ENCODE results near the gene CCND3.

Gene CCND3

DNA sequence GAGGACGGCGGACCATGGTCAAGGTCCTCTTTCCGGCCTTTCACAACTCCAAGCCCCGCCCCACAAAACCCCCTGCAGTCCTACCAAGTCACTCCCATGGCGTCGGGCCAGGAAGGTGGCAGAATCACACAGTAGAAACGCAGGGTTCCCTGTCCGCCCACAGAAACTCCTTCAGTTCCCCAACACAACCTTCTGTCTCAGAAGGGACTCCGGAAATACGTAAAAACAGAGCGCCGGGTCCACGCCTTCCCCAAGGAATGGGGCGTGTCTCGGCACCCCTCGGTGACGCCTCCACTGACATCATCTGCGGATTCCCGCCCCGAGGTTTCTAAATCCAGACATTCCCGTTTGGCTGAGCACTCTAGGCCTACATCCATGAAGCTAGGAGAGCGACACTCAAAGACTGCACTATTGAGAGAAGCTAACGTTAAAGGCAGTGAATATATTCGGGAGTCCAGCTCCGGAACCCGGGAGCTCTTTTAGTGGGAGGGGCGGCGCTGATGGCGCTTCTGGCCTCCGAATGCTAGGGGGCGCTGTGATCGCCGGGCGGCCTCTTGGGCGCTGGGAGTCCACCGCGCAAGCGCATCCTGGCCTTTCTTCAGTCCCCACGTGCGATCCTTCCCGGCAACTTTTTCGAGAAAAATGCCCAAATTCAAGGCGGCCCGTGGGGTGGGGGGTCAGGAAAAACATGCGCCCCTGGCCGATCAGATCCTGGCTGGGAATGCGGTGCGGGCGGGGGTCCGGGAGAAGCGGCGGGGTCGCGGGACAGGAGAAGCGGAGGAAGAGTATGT is 20.5 kb downstream of the CCND3 start, which contains the start of the genes BYSL and MED20:
BYSL (plus strand) TSS at position 579 of the 791 bp plus-strand sequence; CDS start at position 643, 64 bp downstream.
MED20 (minus strand) TSS at position 219 of the 791 bp plus-strand sequence; CDS start at position 98, 121 bp downstream.
- DNase-seq = peak; percentile 87 to 95

DNA sequence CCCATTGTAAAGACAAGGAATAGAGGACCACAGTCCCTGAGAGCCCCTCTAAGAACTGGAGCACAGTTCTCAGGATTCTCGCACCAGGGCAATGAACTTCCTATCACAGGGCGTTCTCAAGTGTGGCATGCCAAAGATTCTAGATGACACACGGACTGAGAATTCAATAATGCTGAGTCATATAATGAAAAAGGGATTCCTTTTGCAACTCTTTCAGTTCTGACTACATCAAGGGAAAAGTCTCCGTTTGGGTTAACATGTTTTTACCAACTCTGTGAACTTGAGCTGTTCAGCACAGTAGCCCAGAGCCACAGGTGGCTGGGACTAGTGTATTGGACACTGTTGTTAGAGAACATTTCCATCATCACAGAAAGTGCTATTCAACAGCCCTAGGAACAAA is 24.1 kb downstream of the CCND3 start:
- DNase-seq = no peak

DNA sequence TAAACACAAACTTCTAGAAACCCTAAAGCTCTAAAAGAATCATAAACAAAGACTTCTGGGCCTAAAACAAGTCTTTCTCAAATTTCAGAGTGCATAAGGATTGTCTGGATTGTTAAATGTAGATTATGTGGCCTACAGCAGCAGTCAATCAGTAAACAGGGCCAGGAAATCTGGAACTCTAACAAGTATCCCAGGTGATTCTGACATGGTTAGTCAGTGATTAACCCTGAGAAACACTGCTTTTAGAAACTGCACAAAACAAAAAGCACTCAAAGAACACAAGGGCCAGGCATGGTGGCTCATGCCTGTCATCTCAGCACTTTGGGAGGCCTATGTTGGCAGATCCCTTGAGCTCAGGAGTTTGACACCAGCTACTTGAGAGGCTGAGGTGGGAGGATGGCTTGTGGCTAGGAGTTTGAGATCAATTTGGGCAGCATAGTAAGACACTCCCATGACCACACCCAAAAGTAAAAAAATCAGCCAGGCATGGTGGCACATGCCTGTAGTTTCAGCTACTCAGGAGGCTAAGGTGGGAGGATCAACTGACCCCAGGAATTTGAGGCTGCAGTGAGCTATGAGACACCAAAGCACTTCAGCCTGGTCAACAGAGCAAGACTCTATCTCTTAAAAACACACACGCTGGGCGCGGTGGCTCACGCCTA is 26.6 kb downstream of the CCND3 start:
- DNase-seq = no peak

DNA sequence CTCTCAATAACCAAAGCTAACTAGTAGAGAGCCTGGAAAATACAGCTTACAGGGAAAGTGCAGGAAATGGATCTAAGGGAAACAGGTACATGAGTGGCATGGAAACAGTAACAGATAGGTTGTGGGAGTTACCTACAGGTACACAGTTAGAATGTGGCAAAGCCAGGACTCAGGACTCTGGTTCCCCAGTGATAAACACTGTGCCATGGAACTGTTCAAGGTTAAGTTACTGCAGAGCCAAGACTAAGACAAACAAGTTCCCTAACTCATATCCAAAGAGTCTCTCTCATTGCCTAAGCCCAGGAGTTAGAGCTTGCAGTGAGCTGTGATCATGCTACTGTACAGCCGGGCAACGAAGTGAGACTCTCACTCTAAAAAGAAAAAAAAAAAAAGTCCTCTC is 27.3 kb downstream of the CCND3 start:
- no peak for DNase-seq

DNA sequence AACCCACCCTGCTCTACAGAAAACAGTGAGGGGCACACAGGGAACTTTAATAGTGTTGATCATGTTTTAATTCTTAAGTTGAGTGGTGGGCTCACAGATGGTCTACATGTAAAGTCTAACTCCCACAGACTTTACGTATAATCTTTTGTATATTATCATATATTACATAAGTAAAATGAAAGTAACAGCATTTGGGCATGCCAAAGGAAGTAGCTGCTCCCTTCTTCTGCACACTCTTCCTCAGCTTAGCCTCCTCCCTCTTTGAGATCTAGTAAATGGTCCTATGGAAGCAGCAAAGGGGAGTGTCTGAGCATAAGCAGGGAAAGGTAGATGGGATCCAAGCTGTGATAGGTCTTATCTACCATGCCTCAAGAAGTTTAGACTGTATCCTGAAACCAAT is 31.9 kb downstream of the CCND3 start:
- DNase-seq = no peak

DNA sequence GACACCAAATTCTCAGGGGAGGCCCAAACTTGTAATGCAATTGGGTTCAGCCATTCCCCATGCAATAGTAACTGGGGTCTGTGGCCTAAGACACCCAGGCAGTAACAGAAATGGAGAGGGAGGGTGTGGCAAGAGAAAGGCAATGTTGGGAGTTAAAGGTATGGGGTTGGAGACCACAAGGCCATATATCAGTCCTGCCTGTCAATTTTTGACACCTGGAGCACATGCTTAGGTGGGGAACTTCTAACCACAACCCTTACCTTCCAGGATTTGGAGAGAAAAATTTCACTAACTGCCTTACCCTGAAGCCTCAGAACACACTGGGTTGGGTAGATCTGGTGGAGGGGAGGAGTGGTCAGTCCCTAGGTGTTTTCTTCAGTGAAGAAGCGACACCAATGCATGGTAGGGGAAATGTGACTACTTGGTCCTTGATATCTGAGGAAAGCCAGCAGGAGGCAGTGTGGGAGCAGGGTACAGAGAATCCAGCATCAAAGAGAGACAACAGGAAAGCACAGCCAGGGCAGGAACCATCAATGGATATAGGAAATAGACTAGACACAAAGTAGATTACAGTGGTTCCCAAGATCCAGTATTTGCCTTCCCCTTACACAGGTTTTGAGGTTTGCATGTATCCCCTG is 39.6 kb downstream of the CCND3 start:
- DNase-seq = peak in 1 of 2 experiments; percentile 27

DNA sequence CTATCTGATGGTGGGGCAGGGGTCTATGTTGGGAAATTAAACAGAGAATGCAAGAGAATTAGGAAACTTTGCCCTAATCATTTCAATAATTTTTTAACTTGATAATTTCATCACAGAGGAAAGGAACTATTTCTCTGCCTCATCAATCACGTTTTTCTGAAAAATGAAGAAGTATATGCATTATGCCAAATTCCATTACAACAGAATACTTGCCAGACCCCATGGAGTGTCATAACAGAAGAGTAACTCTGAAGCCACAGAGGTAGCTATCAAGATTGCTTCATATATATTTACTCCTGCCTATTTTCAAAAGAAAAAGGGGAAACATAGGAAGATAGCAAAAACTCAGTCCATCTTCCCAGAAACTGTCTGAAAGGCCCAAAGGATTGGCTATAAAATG is 40.7 kb downstream of the CCND3 start:
- no peak for DNase-seq

DNA sequence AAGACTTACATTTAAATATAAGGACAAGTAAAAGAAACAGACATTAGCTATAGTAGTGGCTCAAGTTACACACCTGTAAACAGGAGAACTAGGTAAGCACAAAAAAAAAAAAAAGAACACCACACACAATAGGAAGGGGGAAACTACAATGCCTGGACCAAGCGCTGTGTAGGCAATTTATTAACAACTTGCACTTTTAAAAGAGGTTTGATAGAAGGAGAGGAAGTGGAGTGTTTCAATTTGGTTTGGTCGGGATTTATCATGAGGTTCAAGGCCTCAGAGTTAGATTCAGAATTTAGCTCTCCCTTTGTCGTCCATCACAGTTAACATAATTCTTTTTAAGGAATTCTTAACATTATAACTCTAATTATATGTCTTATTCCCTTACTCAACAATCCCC is 45.3 kb downstream of the CCND3 start:
- DNase-seq = no peak

DNA sequence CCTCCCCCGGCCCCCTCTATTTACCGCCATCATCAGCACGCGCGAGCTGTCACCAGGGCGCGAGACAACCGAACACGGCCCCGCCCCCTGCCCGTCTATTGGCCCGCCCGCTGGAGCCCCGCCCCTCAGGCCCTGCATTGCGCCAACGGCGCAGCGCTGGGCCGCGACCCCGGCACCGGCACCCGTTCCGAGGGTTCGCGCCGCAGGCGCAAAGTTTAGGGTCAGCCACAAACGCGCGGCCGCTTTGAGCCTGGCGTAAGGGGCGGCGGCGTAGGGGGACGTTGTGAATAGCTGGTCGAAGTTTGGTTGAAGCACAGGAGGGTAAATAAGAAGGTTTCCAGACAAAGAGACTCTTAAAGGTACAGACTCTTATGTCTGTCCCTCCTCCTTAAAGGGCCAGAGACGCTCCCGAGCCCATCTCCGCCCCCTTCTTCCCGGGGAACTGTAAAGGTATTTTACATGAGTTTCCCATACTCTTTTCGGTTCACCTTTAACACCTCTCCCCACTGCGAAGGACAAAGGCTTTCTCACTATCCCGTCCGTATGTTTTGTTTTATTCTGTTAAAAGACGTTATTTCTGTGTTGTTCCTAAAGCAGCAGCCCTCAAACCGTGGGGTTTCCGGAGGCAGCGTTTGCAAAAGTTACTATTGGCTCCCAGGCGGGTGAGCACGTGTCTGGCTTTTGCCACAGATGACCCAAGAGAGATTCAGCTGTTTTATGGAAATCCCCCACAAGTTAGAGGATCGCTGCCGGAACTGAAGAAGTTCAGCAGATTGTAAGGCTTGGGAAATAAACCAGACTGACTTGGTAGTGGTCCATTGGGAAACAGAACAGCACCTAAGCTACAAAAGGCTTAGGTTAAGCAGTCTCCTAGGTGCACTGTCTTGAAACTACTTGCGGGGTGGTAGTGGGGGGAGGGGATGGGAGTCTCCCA is 46.0 kb downstream of the CCND3 start, which contains the start of gene USP49:
USP49 (minus strand) TSS at position 76 of the 934 bp plus-strand sequence. CDS start 88,392 bp downstream, outside the sequence.
- peak; percentile 82 to 97 for DNase-seq

DNA sequence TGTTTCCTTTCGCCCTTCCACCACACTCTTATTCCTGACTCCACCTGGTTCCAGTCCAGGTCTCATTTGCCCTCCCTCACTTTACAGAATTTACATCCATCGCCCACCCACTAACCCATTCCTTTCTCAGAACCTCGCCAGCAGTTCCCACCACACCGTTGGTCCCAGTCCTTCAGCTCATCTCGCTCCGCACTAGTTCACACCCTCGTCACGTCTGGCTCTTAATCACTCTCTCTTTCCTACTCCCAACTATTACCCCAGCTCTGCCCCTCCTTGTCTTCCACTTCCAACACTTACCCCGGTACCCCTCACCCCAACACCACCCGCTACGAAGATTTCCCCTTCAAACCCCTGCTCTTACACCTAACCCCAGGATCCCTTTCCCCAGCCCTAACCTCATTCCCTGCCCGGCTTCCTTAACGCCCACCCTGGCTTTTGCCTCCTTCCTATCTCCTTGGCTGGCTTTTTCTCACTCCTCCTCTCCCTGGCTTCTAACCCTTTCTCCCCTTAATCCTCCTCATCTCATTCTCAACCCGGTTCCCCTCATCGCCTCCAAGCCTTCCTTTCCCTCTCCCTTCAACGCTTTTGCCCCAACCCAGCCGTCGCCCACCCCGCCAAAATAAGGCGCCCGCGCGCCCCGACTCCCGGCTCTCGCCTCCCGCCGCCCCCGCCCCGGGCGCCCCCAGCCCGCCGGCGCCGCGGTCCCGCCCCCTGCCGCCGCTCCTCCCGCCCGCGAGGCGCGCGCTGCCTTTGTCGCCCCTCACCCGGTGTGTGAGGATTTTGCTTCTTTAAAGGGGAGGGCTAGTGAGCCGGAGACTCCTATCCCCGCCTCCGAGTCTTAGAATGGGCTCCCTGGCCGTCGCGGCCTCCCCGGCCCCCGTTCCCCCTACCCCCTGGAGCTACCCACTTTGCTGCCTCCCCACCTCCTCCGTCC is 47.0 kb downstream of the CCND3 start:
- peak; percentile 3 to 91 for DNase-seq

DNA sequence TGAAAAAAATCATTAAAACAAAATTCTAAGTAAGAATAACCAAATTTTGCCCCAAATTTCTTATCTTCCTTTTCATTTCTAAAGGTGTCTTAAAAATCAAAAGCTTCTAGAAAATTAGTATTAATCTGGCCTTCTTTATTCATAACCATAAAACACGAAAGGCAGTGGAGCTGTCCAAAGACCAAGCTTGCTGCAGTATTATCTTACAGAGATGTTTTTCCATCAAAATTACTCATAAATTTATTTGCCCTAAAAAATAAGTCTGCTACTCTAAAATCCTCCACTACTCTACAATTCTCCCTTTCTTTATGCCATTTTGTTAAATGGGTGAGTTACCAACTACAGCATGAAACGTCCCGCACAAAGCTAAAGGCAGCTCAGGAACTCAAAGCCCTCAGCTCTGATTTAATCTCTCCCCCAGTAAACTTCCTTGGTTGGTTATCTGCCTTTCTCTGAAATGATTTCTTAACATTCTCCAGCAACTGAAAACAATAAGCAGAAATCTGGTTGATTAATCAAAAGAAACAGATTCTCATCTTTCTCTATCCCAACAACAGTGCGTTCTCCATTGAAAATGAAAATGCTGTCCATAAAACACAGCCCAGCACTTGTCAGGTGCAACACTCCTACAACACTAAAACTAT is 48.6 kb downstream of the CCND3 start:
- DNase-seq = no peak

DNA sequence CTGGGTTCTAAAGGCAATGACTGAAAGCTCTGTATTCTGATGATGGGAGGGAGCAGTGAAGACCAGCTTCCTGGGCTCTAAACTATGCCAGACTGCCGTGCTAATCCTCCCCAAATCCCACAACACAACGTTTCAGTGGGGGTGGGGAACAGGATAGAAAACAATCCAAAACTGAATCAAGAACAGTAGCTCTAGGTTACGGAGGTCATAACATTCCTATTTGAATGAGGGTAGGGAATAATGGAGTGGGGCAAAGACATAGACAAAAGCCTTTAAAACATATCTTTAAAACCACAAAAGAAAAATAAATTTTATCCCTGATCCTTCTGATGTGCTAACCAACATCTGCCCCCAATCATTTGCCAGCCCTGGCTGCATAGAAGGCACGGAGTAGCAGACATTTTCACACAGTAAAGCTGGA is 54.3 kb downstream of the CCND3 start:
- DNase-seq = no peak

DNA sequence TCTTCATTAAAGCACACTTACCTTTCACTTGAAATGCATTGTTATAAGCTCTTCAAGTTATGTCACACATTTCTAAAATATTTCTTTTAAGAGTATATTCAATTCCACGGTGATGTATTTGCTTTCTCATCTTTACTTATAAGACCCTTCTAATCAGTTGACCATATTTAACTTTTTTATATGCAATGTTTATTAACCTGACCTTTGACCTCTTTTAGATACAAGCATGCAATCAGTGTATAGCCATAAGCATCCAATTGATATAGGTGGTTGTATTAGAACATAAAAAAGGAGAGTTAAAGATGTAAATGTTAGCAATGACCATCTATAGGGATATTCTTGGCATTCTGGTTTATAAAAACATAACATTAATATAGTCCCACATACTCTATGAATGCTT is 55.7 kb downstream of the CCND3 start:
- DNase-seq = no peak

DNA sequence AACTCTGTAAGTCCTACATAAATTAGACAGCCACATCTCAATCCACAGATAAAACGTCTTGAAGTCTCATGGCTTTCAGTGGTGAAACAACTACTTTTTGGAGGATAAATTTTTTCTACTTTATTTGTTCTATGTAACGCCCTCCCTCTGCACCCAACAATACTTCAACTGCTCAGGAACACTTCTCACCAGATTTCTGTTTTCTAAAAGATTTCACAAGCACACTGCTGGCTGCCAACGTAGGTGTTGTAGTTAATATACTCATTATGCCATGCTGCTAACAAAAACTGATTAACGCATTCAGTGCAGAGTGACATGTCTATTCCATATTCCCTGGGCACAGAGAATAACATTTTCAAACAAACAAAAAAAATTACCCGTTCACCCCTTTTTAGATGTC is 56.7 kb downstream of the CCND3 start:
- no peak for DNase-seq
